GM10248 (cell line): ENCODE data around the gene TSPO2.

Experiments used
- CTCF ChIA-PET: fragments of 300-600 bp; sonication (Branson Sonifier 250); formaldehyde crosslinking; extraction: SDS; loops from one replicate; lab custom pipeline; 2021; ENCODE audit warnings: antibody characterized with exemption; lab: Yijun Ruan, JAX
- POLR2A ChIA-PET: fragments of 350-650 bp; sonication (Branson Sonifier 250); formaldehyde crosslinking; extraction: SDS; loops from one replicate; lab custom pipeline; 2020; ENCODE audit warnings: antibody characterized with exemption; lab: Yijun Ruan, JAX
- DNase-seq: peaks from one replicate; pipeline ENCODE4 v3.0.0; 2012; ENCODE audit errors: extremely low spot score
- CTCF ChIP-seq: IDR thresholded peaks from 2 replicates; pipeline ENCODE4 v1.5.1; 2012; ENCODE audit warnings: mild to moderate bottlenecking, low read depth; ENCODE audit errors: extremely low read depth, missing control alignments, control extremely low read depth

TSPO2 gene

GRCh38 chr6:41075651-41076626, 33.7 kb downstream of the TSPO2 start:
- ChIA-PET POLR2A (no interaction called here), CTCF (interaction anchor here (0.7 to 2.3 kb wide), 8 partner anchors 9 to 244 kb away, joined by 3 to 12 read pairs (median 4); no protein-coding TSS in a partner anchor)
- no peak for DNase-seq
- no peak for TF ChIP-seq CTCF

GRCh38 chr6:41077536-41077935, 35.3 kb downstream of the TSPO2 start:
- ChIA-PET CTCF (interaction anchor here (1.3 kb wide), 1 partner anchor 32 kb away, joined by 3 read pairs; no protein-coding TSS in a partner anchor), POLR2A (no interaction called here)
- TF ChIP-seq CTCF, result no peak
- DNase-seq, result no peak

GRCh38 chr6:41078101-41078500, 35.8 kb downstream of the TSPO2 start:
- ChIA-PET CTCF (interaction anchor here (0.9 to 1.3 kb wide), 2 partner anchors 10 to 32 kb away, joined by 3 read pairs; no protein-coding TSS in a partner anchor), POLR2A (no interaction called here)
- no peak for DNase-seq
- TF ChIP-seq CTCF, result no peak

- POLR2A ChIA-PET, result no interaction called here
- TF ChIP-seq CTCF, result no peak
- DNase-seq, result no peak
- CTCF ChIA-PET, result interaction anchor here (0.9 to 1.8 kb wide), 3 partner anchors 10 to 51 kb away, joined by 3 to 4 read pairs (median 4); no protein-coding TSS in a partner anchor
Observed at GRCh38 chr6:41079080-41079479, 36.8 kb downstream of the TSPO2 start.

- ChIA-PET POLR2A (no interaction called here), CTCF (interaction anchor here (1.4 to 1.8 kb wide), 2 partner anchors 12 kb away, joined by 4 read pairs; no protein-coding TSS in a partner anchor)
- no peak for TF ChIP-seq CTCF
- DNase-seq, result no peak
Observed at GRCh38 chr6:41080621-41081020, 38.4 kb downstream of the TSPO2 start.

- no peak for DNase-seq
- TF ChIP-seq CTCF, result no peak
- POLR2A ChIA-PET, result no interaction called here
- CTCF ChIA-PET, result interaction anchor here (2.6 kb wide), 1 partner anchor 9 kb away, joined by 16 read pairs; no protein-coding TSS in a partner anchor
Observed at GRCh38 chr6:41083072-41083471, 40.8 kb downstream of the TSPO2 start.
